Stimulated activated CD8-positive, alpha-beta memory T cell treated with anti-CD3 and anti-CD28 coated beads, Interleukin-4, amount 100 ng/mL, for 1 hour (primary cell): ENCODE measurements around the gene CHML.

Experiments
- DNase-seq, 2 donors: peaks; one replicate each; pipeline ENCODE4 v3.0.0-alpha.2; 2020; ENCODE audit warnings: low read depth in 2 of 2, low spot score in 1 of 2

Gene CHML

GRCh38 chr1:241591736-241592135, 48.4 kb downstream of the CHML start:
- DNase-seq, result no peak

GRCh38 chr1:241591317-241591716, 48.9 kb downstream of the CHML start:
- no peak for DNase-seq

GRCh38 chr1:241590719-241591118, 49.5 kb downstream of the CHML start:
- no peak for DNase-seq
